ENCODE measurements around the gene ZNF653.

The ZNF653 gene

GRCh38 chr19:11505504-11506100 lies at the start of gene ZNF653:
TSS of gene ZNF653 (minus strand) at chr19:11505839. CDS start at chr19:11505786, 53 bp downstream.
- peak; percentile 73 for DNase-seq

DNA sequence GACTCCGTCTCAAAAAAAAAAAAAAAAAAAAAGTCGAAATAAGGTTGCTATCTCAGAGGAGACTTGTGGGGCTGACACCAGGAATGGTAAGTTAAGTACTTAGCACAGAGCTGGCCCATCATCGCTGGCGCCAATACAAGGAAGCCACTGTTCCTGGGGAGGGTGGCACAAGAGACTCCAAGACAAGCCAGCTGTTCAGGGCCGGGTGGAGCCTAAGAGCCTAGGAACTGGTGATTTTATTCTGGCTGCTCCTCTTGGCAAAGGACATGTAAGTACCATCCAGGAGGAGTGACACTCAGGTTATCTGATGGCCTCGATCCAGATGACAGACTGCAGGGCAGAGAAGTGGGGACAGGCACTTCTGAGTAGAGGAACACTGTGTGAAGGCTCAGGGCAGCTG lies 49.6 kb upstream of the ZNF653 start:
- no peak for DNase-seq

- DNase-seq: no peak
These were observed 48.5 kb upstream of the ZNF653 start for GRCh38 chr19:11554160-11554559.

GRCh38 chr19:11552666-11553372 lies 47.2 kb upstream of the ZNF653 start:
- DNase-seq: no peak

- DNase-seq: no peak
These were observed 46.1 kb upstream of the ZNF653 start for GRCh38 chr19:11551603-11552235.

DNA sequence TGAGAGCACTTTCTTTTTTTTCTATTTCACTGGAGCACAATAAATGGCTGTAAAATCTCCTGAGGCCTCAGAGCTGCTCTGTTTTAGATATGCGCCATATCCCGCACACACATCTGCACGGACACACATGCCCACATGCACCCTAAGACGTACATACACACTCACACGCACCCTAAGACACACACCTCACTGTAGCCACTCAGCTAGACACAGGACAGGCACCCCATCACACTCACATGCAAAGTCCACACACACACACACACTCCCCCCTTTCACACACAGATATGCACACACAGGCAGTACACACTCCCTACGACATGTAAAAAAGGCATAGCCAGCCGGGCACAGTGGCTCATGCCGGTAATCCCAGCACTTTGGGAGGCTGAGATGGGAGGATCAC lies 44.6 kb upstream of the ZNF653 start:
- DNase-seq: no peak

DNA sequence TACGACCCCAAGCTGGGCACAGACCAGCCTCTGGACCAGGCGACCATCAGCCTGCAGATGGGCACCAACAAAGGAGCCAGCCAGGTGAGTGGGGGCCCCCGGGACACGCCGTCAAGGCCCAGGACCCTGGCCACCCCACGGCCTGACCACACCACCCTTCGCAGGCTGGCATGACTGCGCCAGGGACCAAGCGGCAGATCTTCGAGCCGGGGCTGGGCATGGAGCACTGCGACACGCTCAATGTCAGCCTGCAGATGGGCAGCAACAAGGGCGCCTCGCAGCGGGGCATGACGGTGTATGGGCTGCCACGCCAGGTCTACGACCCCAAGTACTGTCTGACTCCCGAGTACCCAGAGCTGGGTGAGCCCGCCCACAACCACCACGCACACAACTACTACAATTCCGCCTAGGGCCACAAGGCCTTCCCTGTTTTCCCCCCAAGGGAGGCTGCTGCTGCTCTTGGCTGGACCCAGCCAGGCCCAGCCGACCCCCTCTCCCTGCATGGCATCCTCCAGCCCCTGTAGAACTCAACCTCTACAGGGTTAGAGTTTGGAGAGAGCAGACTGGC lies 43.8 kb upstream of the ZNF653 start:
- no peak for DNase-seq

- DNase-seq: no peak
These were observed 42.5 kb upstream of the ZNF653 start for GRCh38 chr19:11547929-11548700.

GRCh38 chr19:11541238-11541637 lies 35.6 kb upstream of the ZNF653 start:
- no peak for DNase-seq

GRCh38 chr19:11540645-11541044 lies 35.0 kb upstream of the ZNF653 start:
- DNase-seq: no peak

DNA sequence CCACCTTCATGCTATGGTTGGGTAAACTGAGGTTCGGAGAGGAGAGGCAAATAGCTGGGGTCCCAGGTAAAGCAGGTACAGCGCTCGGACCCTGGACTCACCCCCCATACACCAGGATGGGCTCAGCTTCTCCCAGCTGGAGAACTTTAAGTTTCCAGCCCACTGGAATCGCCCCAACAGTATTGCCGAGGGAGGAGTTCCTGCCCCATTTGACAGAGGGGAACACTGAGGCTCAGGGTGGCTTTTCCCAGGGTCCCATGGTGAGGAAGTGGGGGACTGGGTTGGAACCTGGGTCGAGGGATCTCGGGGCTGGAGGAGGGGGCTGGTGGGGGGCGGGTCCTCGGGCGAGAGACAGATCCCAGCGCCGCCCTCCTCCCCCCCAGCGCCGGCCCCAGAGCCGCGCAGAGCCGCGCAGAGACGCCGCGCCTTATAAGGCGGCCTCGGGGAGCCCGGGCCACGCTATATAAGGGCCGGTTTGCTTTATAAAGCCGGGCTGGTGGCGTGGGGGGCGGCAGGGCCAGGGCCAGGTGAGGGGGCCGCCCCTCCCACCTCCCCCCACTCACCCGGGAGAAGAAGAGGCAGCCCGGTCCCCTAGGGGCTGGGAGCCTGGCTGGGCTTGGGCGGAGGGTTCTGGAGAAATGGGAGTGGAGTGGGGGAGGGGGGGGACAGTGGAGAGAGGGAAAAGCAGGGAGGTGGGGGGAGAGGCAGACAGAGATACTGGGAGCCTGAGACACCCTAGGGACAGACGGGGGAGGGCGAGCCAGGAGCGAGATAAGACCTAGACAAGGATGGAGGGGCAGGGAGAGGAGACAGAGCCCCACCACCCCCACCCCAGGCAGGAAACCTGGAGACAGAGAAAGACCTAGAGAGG lies 34.1 kb upstream of the ZNF653 start:
- no peak for DNase-seq

GRCh38 chr19:11538232-11539036 lies 32.8 kb upstream of the ZNF653 start, which contains the start of gene CNN1:
TSS of gene CNN1 (plus strand) at chr19:11538851. CDS start at chr19:11538928, 77 bp downstream.
- no peak for DNase-seq

GRCh38 chr19:11535792-11536595 lies 30.4 kb upstream of the ZNF653 start:
- peak; percentile 44 for DNase-seq

- DNase-seq: no peak
These were observed 29.3 kb upstream of the ZNF653 start for GRCh38 chr19:11534948-11535347.

DNA sequence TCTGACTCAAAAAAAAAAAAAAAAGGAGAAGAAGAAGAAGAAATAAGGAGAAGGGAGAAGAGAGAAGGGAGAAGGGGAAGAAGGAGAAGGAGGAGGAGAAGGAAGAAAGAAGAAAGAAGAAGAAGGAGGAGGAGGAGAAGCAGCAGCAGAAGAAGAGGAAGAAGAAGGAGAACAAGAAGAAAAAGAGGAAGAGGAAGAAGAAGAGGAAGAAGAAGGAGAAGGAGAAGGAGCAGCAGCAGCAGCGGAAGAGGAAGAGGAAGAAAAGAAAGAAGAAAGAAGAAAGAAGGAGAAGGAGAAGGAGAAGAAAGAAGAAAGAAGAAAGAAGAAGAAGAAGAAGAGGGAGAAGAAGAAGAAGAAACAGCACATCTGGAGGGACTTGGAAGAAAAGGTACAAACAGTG lies 28.9 kb upstream of the ZNF653 start:
- DNase-seq: no peak

- peak; percentile 72 for DNase-seq
These were observed 24.8 kb upstream of the ZNF653 start for GRCh38 chr19:11530432-11530831.

- DNase-seq: peak; percentile 84
These were observed 23.1 kb upstream of the ZNF653 start, which contains the start of gene ECSIT for GRCh38 chr19:11528551-11529341. TSS of gene ECSIT (minus strand) at chr19:11529134. CDS start at chr19:11519170, 9,964 bp downstream.

- no peak for DNase-seq
These were observed 13.5 kb upstream of the ZNF653 start for GRCh38 chr19:11519138-11519537.

- no peak for DNase-seq
These were observed 8.3 kb upstream of the ZNF653 start for GRCh38 chr19:11513946-11514345.
